ENCODE results near the gene MED12L.
"Not testable (repeated sequence)": the region's sequence is repeated elsewhere in the genome, so short reads cannot be mapped to it uniquely, and the experiment has no call there.

The MED12L gene

DNA sequence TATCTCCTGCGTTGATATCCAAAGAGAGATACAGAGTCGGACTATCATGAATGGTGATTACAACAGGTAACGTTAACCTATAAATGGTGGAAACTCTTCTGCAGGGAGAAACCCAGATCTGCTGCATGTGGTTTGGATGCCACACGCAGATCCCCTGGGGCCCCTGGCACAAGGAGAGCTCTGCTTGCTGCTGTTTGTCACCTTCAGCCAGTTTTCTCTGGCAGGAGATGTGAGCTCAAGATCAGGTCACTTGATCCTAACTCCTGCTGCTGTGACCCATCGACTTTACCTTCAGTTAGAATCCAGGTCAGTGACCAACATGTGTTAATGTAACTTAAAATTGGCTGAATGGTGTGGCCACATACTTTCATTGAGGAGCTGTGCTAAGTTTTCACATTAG lies 141.4 kb downstream of the MED12L start:
- no peak for DNase-seq (ENCODE audit: low spot score)
- TF ChIP-seq, protein P1, sequence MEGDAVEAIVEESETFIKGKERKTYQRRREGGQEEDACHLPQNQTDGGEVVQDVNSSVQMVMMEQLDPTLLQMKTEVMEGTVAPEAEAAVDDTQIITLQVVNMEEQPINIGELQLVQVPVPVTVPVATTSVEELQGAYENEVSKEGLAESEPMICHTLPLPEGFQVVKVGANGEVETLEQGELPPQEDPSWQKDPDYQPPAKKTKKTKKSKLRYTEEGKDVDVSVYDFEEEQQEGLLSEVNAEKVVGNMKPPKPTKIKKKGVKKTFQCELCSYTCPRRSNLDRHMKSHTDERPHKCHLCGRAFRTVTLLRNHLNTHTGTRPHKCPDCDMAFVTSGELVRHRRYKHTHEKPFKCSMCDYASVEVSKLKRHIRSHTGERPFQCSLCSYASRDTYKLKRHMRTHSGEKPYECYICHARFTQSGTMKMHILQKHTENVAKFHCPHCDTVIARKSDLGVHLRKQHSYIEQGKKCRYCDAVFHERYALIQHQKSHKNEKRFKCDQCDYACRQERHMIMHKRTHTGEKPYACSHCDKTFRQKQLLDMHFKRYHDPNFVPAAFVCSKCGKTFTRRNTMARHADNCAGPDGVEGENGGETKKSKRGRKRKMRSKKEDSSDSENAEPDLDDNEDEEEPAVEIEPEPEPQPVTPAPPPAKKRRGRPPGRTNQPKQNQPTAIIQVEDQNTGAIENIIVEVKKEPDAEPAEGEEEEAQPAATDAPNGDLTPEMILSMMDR (IDR thresholded peaks at IDR 0.05; ENCODE audit: extremely low read depth, insufficient read depth, missing control alignments), result no peak
- in situ Hi-C loops (cut with MboI; ENCODE audit: low pct_unique_long_range_greater_than_20kb, low sequenced_read_pairs, unreplicated experiment), result loop anchor here (5.0 to 10.0 kb wide), 2 partner anchors 50 to 62 kb away; partner anchors contain the start of gene P2RY14

DNA sequence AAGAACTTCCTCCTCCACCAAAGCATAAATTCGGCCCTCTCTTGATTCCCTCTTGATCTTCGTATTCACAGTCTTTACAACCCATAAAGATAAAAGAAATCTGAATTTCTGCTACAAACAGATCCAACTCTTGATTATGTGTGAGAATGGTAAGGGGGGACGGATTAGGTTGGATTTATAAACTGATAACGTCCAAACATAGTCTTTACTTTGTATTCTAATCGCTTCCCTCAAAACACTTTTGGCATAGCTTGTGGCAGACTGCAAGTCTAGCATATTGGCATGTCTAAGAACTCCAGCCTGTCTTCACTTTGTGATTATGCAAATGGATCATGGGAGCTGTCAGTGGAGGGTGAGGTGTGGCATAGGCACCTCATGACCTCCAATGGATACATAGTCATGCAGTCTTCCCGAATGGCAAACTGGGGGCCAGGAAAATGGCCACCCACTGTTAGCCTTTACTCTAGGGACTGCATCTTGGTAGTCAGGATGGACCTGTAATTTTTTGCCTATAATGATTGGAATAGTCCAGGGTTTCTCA lies 141.9 kb downstream of the MED12L start:
- TF ChIP-seq, protein P1 (IDR thresholded peaks at IDR 0.05; ENCODE audit: extremely low read depth, insufficient read depth, missing control alignments), result no peak
- no peak for DNase-seq (ENCODE audit: low spot score)
- in situ Hi-C loops (cut with MboI; ENCODE audit: low pct_unique_long_range_greater_than_20kb, low sequenced_read_pairs, unreplicated experiment), result loop anchor here (5.0 to 10.0 kb wide), 2 partner anchors 50 to 63 kb away; partner anchors contain the start of gene P2RY14

DNA sequence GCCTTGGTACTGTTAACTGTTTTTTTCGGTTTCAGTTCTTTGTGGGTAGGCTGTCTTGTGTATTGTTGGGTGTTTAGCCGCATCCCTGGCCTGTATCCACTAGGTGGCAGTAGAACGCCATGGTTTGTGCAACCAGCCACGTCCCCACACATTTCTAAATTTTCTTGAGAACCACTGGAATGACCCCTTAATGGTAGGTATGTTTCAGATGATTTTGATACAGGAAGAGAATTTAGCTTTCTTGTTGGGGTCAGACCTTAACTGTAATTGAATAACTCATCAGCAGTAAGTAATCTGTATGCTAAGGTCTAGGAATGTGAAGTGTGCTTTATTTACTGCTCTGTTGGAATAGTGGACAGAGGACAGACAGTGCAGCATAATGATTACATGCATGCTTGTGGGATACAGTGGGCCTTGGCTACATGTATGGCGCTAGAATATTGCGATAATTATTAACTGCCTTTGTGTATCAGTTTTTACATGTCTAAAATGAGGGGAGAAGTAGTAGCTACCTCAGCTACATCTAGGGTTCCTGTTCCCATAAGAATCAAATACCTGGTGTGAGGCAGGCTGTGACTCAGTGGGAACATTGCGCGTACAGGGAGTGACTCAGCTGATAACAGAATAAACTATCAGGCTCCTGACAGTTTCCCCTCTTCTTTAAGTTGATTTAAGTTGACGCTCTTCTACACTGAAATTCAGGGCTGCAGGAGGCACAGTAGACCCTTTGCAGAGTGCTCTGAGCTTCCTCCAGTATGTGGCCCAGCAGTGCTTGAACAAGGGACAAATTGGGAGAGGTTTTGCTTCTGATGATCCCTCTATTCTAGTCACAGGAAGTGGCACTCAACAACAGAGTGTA lies 142.6 kb downstream of the MED12L start:
- TF ChIP-seq, protein P1 (IDR thresholded peaks at IDR 0.05; ENCODE audit: extremely low read depth, insufficient read depth, missing control alignments), result peak; percentile 88
- DNase-seq (ENCODE audit: low spot score), result peak; percentile 78
- in situ Hi-C loops (cut with MboI; ENCODE audit: low pct_unique_long_range_greater_than_20kb, low sequenced_read_pairs, unreplicated experiment), result loop anchor here (5.0 to 10.0 kb wide), 2 partner anchors 49 to 63 kb away; partner anchors contain the start of gene P2RY14

DNA sequence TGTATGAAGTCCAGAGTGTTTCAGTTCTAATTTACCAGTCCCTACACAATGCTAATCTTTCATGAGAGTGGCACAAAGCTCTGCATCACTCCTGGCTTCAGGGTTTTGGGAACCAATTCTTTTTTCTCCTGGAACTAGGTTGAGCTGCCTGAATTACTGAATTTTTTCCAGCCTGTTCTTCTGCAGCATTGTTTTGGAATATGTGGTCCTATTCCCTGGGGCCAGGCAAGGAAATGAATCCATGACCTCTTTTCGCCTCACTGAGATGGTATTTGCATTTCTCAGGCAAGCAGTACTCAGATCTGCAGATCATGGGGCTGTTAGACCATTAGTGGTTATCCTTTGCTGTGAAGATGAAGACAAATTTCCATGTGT lies 143.2 kb downstream of the MED12L start:
- TF ChIP-seq, protein P1 (IDR thresholded peaks at IDR 0.05; ENCODE audit: extremely low read depth, insufficient read depth, missing control alignments), result no peak
- DNase-seq (ENCODE audit: low spot score), result no peak
- in situ Hi-C loops (cut with MboI; ENCODE audit: low pct_unique_long_range_greater_than_20kb, low sequenced_read_pairs, unreplicated experiment), result loop anchor here (5.0 to 10.0 kb wide), 2 partner anchors 49 to 64 kb away; partner anchors contain the start of gene P2RY14

DNA sequence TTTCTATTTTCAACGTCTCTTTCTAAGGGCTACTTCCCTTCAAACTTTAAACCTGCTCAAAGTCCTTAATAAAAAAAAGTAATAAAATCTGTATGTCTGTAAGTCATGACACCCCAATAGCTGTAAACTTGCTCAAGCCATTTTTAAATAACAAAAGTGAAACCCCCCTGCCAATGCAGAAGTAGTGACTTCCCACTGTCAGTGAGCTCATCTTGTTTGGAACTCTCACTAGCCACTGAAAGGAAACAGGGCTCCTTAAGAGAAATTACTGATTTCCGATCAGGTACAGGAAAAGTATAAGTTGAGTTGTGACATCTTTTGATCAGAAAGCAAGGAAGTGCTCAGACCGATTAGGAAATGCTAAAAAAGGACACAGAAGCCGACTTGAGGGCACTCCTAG lies 145.2 kb downstream of the MED12L start:
- in situ Hi-C loops (cut with MboI; ENCODE audit: low pct_unique_long_range_greater_than_20kb, low sequenced_read_pairs, unreplicated experiment), result no loop called here
- DNase-seq (ENCODE audit: low spot score), result peak; percentile 33
- TF ChIP-seq, protein P1 (IDR thresholded peaks at IDR 0.05; ENCODE audit: extremely low read depth, insufficient read depth, missing control alignments), result no peak

DNA sequence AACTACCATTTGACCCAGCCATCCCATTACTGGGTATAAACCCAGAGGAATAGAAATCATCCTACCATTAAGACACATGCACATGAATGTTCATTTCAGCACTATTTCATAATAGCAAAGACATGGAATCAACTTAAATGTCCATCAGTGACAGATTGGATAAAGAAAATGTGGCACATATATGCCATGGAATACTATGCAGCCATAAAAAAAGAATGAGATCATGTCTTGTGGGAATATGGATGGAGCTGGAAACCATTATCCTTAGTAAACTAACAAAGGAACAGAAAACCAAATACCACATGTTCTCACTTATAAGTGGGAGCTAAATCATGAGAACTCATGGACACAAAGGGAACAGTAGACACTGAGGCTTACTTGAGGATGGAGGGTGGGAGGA lies 146.9 kb downstream of the MED12L start:
- in situ Hi-C loops (cut with MboI; ENCODE audit: low pct_unique_long_range_greater_than_20kb, low sequenced_read_pairs, unreplicated experiment); DNase-seq (ENCODE audit: low spot score): not testable (repeated sequence)

DNA sequence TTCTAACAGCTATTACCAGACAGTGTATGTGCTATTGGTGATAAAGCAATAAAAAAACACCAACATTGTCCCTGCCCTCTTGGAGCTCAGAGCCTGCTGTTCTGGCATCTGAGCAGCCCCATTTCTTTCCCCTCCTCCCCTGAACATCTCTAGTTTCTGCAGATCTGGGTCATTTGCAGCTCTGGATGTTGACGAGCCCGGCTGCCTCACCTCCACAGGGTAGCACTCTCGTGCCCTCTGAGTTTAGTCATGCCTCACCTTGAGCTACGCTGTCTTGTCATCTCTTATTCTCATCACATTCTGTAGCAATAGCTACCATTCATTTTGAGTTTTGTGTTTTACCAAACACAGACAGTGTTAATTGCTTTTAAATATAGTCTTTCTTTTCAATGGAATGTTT lies 147.5 kb downstream of the MED12L start:
- DNase-seq (ENCODE audit: low spot score), result no peak
- TF ChIP-seq, protein P1 (IDR thresholded peaks at IDR 0.05; ENCODE audit: extremely low read depth, insufficient read depth, missing control alignments), result no peak
- in situ Hi-C loops (cut with MboI; ENCODE audit: low pct_unique_long_range_greater_than_20kb, low sequenced_read_pairs, unreplicated experiment), result no loop called here

All from GM13977 (cell line).